Measurements from ENCODE around the gene MYOCOS.
"Not testable (repeated sequence)": the region's sequence is repeated elsewhere in the genome, so short reads cannot be mapped to it uniquely, and the experiment has no call there.

MYOCOS gene

GRCh38 chr1:171613282-171613681 is 8.8 kb upstream of the MYOCOS start:
- Histone ChIP-seq H3K4me2 (ENCODE audit: low read depth, low read length, poor library complexity, severe bottlenecking) (no peak overlapping the region), H2AFZ (ENCODE audit: low read length) (no peak overlapping the region), H3K9me2 (replicated peaks; ENCODE audit: low read depth, low read length) (no peaks in the 10 kb centered on the region), H3K9ac (ENCODE audit: low read depth, low read length, poor library complexity, severe bottlenecking) (no peak overlapping the region), H3K27me3 (ENCODE audit: insufficient read depth, low read length, poor library complexity, severe bottlenecking) (no peaks in the 10 kb centered on the region), H3K36me3 (ENCODE audit: insufficient read depth, low read length) (no peaks in the 10 kb centered on the region), H3K4me3 (ENCODE audit: low read length, poor library complexity, severe bottlenecking) (no peak overlapping the region), H3K9me3 (ENCODE audit: insufficient read depth, low read depth, low read length) (no peaks in the 10 kb centered on the region), H3K79me2 (ENCODE audit: insufficient read depth, low read length) (no peaks in the 10 kb centered on the region), H3F3A (ENCODE audit: low read depth) (no peaks in the 10 kb centered on the region), H4K20me1 (ENCODE audit: insufficient read depth, low read length, poor library complexity, severe bottlenecking) (no peaks in the 10 kb centered on the region), H3K4me1 (ENCODE audit: insufficient read depth, low read length, poor library complexity, severe bottlenecking) (no peaks in the 10 kb centered on the region)
- no peak for TF ChIP-seq CTCF (conservative IDR thresholded peaks at IDR 0.05; ENCODE audit: low read length)
- no peak for TF ChIP-seq EZH2phosphoT487 (IDR thresholded peaks at IDR 0.05; ENCODE audit: borderline replicate concordance)

- H3K4me2 ChIP-seq (ENCODE audit: low read depth, low read length, poor library complexity, severe bottlenecking); H3F3A ChIP-seq (ENCODE audit: low read depth); H4K20me1 ChIP-seq (ENCODE audit: insufficient read depth, low read length, poor library complexity, severe bottlenecking); H3K9me3 ChIP-seq (ENCODE audit: insufficient read depth, low read depth, low read length); H3K9ac ChIP-seq (ENCODE audit: low read depth, low read length, poor library complexity, severe bottlenecking); H2AFZ ChIP-seq (ENCODE audit: low read length); H3K9me2 ChIP-seq (replicated peaks; ENCODE audit: low read depth, low read length); H3K79me2 ChIP-seq (ENCODE audit: insufficient read depth, low read length); H3K27me3 ChIP-seq (ENCODE audit: insufficient read depth, low read length, poor library complexity, severe bottlenecking); H3K4me1 ChIP-seq (ENCODE audit: insufficient read depth, low read length, poor library complexity, severe bottlenecking); H3K4me3 ChIP-seq (ENCODE audit: low read length, poor library complexity, severe bottlenecking); H3K36me3 ChIP-seq (ENCODE audit: insufficient read depth, low read length): not testable (repeated sequence)
These were observed 6.7 kb upstream of the MYOCOS start for GRCh38 chr1:171615122-171615906.

- Histone ChIP-seq H3K36me3 (ENCODE audit: insufficient read depth, low read length) (no peaks in the 10 kb centered on the region), H4K20me1 (ENCODE audit: insufficient read depth, low read length, poor library complexity, severe bottlenecking) (no peaks in the 10 kb centered on the region), H3K9ac (ENCODE audit: low read depth, low read length, poor library complexity, severe bottlenecking) (no peak overlapping the region), H3K27me3 (ENCODE audit: insufficient read depth, low read length, poor library complexity, severe bottlenecking) (no peaks in the 10 kb centered on the region), H3F3A (ENCODE audit: low read depth) (no peaks in the 10 kb centered on the region), H3K79me2 (ENCODE audit: insufficient read depth, low read length) (no peaks in the 10 kb centered on the region), H3K9me3 (ENCODE audit: insufficient read depth, low read depth, low read length) (no peaks in the 10 kb centered on the region), H3K9me2 (replicated peaks; ENCODE audit: low read depth, low read length) (no peaks in the 10 kb centered on the region), H2AFZ (ENCODE audit: low read length) (no peak overlapping the region), H3K4me2 (ENCODE audit: low read depth, low read length, poor library complexity, severe bottlenecking) (no peak overlapping the region), H3K4me1 (ENCODE audit: insufficient read depth, low read length, poor library complexity, severe bottlenecking) (no peaks in the 10 kb centered on the region), H3K4me3 (ENCODE audit: low read length, poor library complexity, severe bottlenecking) (no peak overlapping the region)
- TF ChIP-seq CTCF (conservative IDR thresholded peaks at IDR 0.05; ENCODE audit: low read length) = no peak
- TF ChIP-seq EZH2phosphoT487 (IDR thresholded peaks at IDR 0.05; ENCODE audit: borderline replicate concordance) = no peak
These were observed 5.5 kb upstream of the MYOCOS start for GRCh38 chr1:171616586-171616985.
